ENCODE measurements around the gene MACROD2.

- no peak for TF ChIP-seq TAF1 (IDR thresholded peaks at IDR 0.05; ENCODE audit: borderline replicate concordance, insufficient read depth, low read length)
- TF ChIP-seq POLR2AphosphoS5 (IDR thresholded peaks at IDR 0.05; ENCODE audit: low read depth, low read length), result no peak
- TF ChIP-seq REST (IDR thresholded peaks at IDR 0.05; ENCODE audit: insufficient read depth in 1 of 2, low read depth in 2 of 2, low read length in 2 of 2), result no peak
These were observed 239.5 kb downstream of the MACROD2 start for GRCh38 chr20:14234666-14235295.
